ENCODE results near the gene HSF5.

GRCh38 chr17:58378733-58379510 is 109.3 kb downstream of the HSF5 start:
- TF ChIP-seq, protein P1, sequence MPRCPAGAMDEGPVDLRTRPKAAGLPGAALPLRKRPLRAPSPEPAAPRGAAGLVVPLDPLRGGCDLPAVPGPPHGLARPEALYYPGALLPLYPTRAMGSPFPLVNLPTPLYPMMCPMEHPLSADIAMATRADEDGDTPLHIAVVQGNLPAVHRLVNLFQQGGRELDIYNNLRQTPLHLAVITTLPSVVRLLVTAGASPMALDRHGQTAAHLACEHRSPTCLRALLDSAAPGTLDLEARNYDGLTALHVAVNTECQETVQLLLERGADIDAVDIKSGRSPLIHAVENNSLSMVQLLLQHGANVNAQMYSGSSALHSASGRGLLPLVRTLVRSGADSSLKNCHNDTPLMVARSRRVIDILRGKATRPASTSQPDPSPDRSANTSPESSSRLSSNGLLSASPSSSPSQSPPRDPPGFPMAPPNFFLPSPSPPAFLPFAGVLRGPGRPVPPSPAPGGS (IDR thresholded peaks at IDR 0.05) = no peak
- TF ChIP-seq MAX (IDR thresholded peaks at IDR 0.05) (no peak), CTCF (IDR thresholded peaks at IDR 0.05) (no peak), POLR2A (IDR thresholded peaks at IDR 0.05; ENCODE audit: low read length) (no peak), KDM1A (IDR thresholded peaks at IDR 0.05; ENCODE audit: low read depth) (no peak), RFX5 (IDR thresholded peaks at IDR 0.05) (no peak), SMC3 (IDR thresholded peaks at IDR 0.05) (no peak), CEBPB (IDR thresholded peaks at IDR 0.05) (no peak), REST (IDR thresholded peaks at IDR 0.05) (no peak), ESRRA (IDR thresholded peaks at IDR 0.05; ENCODE audit: borderline replicate concordance, low read length) (no peak), KDM5A (IDR thresholded peaks at IDR 0.05) (no peak), MYC (IDR thresholded peaks at IDR 0.05; ENCODE audit: borderline replicate concordance, low read length) (no peak)

Data from A549 (cell line).